Left ventricle myocardium inferior (tissue), 1 donor: ENCODE measurements around the gene UMPS. TPM values are rescaled to one million over a fixed set of nuclear protein-coding genes. Genes with fewer than 3 reads are reported as not detected.
"Not testable (repeated sequence)": the region's sequence is repeated elsewhere in the genome, so short reads cannot be mapped to it uniquely, and the experiment has no call there.

ENCODE experiments used
- DNase-seq: peaks from one replicate; pipeline ENCODE4 v3.0.0-alpha.2; 2020
- H3K27ac ChIP-seq: fragments of 200-600 bp; replicated peaks from 2 replicates; pipeline ENCODE4 v1.8.0; 2021
- H3K27me3 ChIP-seq: fragments of 200-600 bp; 2 replicates; pipeline ENCODE4 v1.8.0; 2021; ENCODE audit warnings: low read depth
- H3K36me3 ChIP-seq: fragments of 200-600 bp; 2 replicates; pipeline ENCODE4 v1.8.0; 2021
- H3K4me1 ChIP-seq: fragments of 200-600 bp; 2 replicates; pipeline ENCODE4 v1.8.0; 2021
- H3K4me3 ChIP-seq: fragments of 200-600 bp; 2 replicates; pipeline ENCODE4 v1.8.0; 2021; ENCODE audit warnings: mild to moderate bottlenecking, moderate library complexity
- H3K9me3 ChIP-seq: fragments of 200-600 bp; replicated peaks from 2 replicates; pipeline ENCODE4 v1.8.0; 2021
- CTCF ChIP-seq: fragments of 200-600 bp; IDR thresholded peaks from 2 replicates; pipeline ENCODE4 v1.8.0; 2021; ENCODE audit warnings: antibody characterized with exemption, mild to moderate bottlenecking, borderline replicate concordance
- intact Hi-C: fragments of 100-400 bp; cut with micrococcal nuclease; formaldehyde crosslinking; loops from one replicate; pipeline ENCODE4 v1.11.0; 2022
- total RNA-seq: library from RNA; stranded (reverse); fragmentation: NEBNext Ultra II Directional; extraction: Animal tissue kit (Norgen Biotek cat#: 25700); gene quantifications from one replicate; pipeline ENCODE4 v1.2.1, GENCODE V29; 2021
- donor health status: DM: no; HTN: yes; CAD: no; lungs with severe emphysema.

The UMPS gene
- total RNA-seq, 1 donor from 2014 or later, result 9.0 TPM

GRCh38 chr3:124741027-124741426 is 10.8 kb downstream of the UMPS start:
- no peaks in the 10 kb centered on the region for H3K27me3 ChIP-seq
- TF ChIP-seq CTCF, result no peak
- intact Hi-C loops, result no loop called here
- no peak overlapping the region for H3K27ac ChIP-seq
- no peak overlapping the region for H3K4me3 ChIP-seq
- H3K9me3 ChIP-seq, result no peaks in the 10 kb centered on the region
- H3K36me3 ChIP-seq, result peaks cover 94% of the 10 kb centered on the region
- H3K4me1 ChIP-seq, result no peaks in the 10 kb centered on the region
- DNase-seq, result no peak

GRCh38 chr3:124745756-124746155 is 15.5 kb downstream of the UMPS start:
- intact Hi-C loops, result no loop called here
- H3K36me3 ChIP-seq, result peaks cover 58% of the 10 kb centered on the region

GRCh38 chr3:124747111-124747981 is 17.1 kb downstream of the UMPS start:
- H3K36me3 ChIP-seq, result peaks cover 43% of the 10 kb centered on the region
- no peak overlapping the region for H3K4me3 ChIP-seq
- DNase-seq, result no peak
- H3K27ac ChIP-seq, result no peak overlapping the region
- no peaks in the 10 kb centered on the region for H3K9me3 ChIP-seq
- TF ChIP-seq CTCF, result no peak
- H3K27me3 ChIP-seq, result no peaks in the 10 kb centered on the region
- no peaks in the 10 kb centered on the region for H3K4me1 ChIP-seq
- intact Hi-C loops, result no loop called here

More at GRCh38 chr3:124745756-124746155, 15.5 kb downstream of the UMPS start:
- Histone ChIP-seq H3K27me3 (no peaks in the 10 kb centered on the region), H3K4me1 (no peaks in the 10 kb centered on the region), H3K9me3 (no peaks in the 10 kb centered on the region), H3K27ac (no peak overlapping the region), H3K4me3 (no peak overlapping the region)
- no peak for TF ChIP-seq CTCF
- DNase-seq, result no peak

GRCh38 chr3:124748560-124749198 is 18.4 kb downstream of the UMPS start:
- no peaks in the 10 kb centered on the region for H3K27me3 ChIP-seq
- DNase-seq, result no peak
- no peaks in the 10 kb centered on the region for H3K9me3 ChIP-seq
- TF ChIP-seq CTCF, result no peak
- intact Hi-C loops, result no loop called here
- H3K4me1 ChIP-seq, result no peaks in the 10 kb centered on the region
- peaks cover 31% of the 10 kb centered on the region for H3K36me3 ChIP-seq
- H3K27ac ChIP-seq, result no peak overlapping the region
- no peak overlapping the region for H3K4me3 ChIP-seq

GRCh38 chr3:124749877-124750276 is 19.6 kb downstream of the UMPS start:
- DNase-seq, H3K4me1 ChIP-seq, H3K27me3 ChIP-seq, intact Hi-C loops, H3K9me3 ChIP-seq, H3K27ac ChIP-seq, H3K4me3 ChIP-seq: not testable (repeated sequence)
- peaks cover 19% of the 10 kb centered on the region for H3K36me3 ChIP-seq

GRCh38 chr3:124751501-124751900 is 21.2 kb downstream of the UMPS start:
- no peaks in the 10 kb centered on the region for H3K9me3 ChIP-seq
- intact Hi-C loops, result no loop called here
- peaks cover 4% of the 10 kb centered on the region for H3K36me3 ChIP-seq
- no peak overlapping the region for H3K4me3 ChIP-seq
- no peak for TF ChIP-seq CTCF
- DNase-seq, result no peak
- H3K4me1 ChIP-seq, result no peaks in the 10 kb centered on the region
- no peaks in the 10 kb centered on the region for H3K27me3 ChIP-seq
- H3K27ac ChIP-seq, result no peak overlapping the region
